SU-DHL-6 (cell line): Measurements from ENCODE around the gene ZNF3.

ENCODE experiments used
- CTCF ChIP-seq: fragments of 200-600 bp; sonication (generic); IDR thresholded peaks from one replicate; pipeline ENCODE4 v1.5.1; 2017; ENCODE audit warnings: antibody characterized with exemption, mild to moderate bottlenecking, low read length, moderate library complexity; ENCODE audit not compliant: insufficient read depth, poor library complexity, severe bottlenecking
- EZH2phosphoT487 ChIP-seq: fragments of 200-600 bp; sonication (generic), shearing (Covaris generic); conservative IDR thresholded peaks from 2 replicates; pipeline ENCODE4 v1.6.1; 2018; ENCODE audit warnings: mild to moderate bottlenecking, antibody characterized with exemption, low read length, moderate library complexity, mixed read lengths

GRCh38 chr7:100100420-100101015, 19.0 kb upstream of the ZNF3 start:
- TF ChIP-seq CTCF = no peak
- TF ChIP-seq EZH2phosphoT487 = no peak
